SK-N-SH (cell line): ENCODE results near the gene NUP188. TPM values are rescaled to one million over a fixed set of nuclear protein-coding genes. Genes with fewer than 3 reads are reported as not detected.

Experiments used
- CTCF ChIA-PET: fragments of 300-600, 350-600 bp; formaldehyde crosslinking; extraction: SDS; loops from one replicate; lab custom pipeline; 2021; lab: Yijun Ruan, JAX
- POLR2A ChIA-PET: fragments of 350-600 bp; sonication (Branson Sonifier 250); formaldehyde crosslinking; extraction: SDS; loops from one replicate; lab custom pipeline; 2020; ENCODE audit warnings: antibody characterized with exemption, inconsistent platforms; lab: Yijun Ruan, JAX
- DNase-seq: peaks from one replicate; pipeline ENCODE4 v3.0.0; 2012
- H2AFZ ChIP-seq: fragments of 200-600 bp; sonication (generic); 2 replicates; pipeline ENCODE4 v1.8.1; 2016; ENCODE audit warnings: antibody characterized with exemption, mild to moderate bottlenecking, low read depth
- H3F3A ChIP-seq: fragments of 200-600 bp; sonication (generic); replicated peaks from 2 replicates; pipeline ENCODE3; 2016; ENCODE audit warnings: antibody characterized with exemption, mild to moderate bottlenecking; ENCODE audit not compliant: insufficient read depth
- H3K27ac ChIP-seq, 2 experiments: fragments of 200-500 bp in 1 of 2; fragments of 200-600 bp in 1 of 2; sonication (Bioruptor generic) in 1 of 2; sonication (generic), shearing (Covaris generic) in 1 of 2; 2 replicates each; pipeline versions ENCODE4 v1.5.1 to v1.6.1; 2014 to 2016; ENCODE audit warnings: low read depth in 2 of 2, inconsistent platforms in 1 of 2, low read length in 1 of 2, mild to moderate bottlenecking in 1 of 2, mixed read lengths in 1 of 2
- H3K27me3 ChIP-seq: fragments of 200-600 bp; sonication (generic), shearing (Covaris generic); 2 replicates; pipeline ENCODE4 v1.6.1; 2016; ENCODE audit warnings: mixed run types; ENCODE audit not compliant: insufficient read depth
- H3K36me3 ChIP-seq, 2 experiments: fragments of 200-500 bp in 1 of 2; fragments of 200-600 bp in 1 of 2; sonication (Bioruptor generic) in 1 of 2; sonication (generic) in 1 of 2; replicated peaks in 1 of 2; 2 replicates each; pipeline versions ENCODE3 to v1.5.1; 2014 to 2016; ENCODE audit warnings: low read length in 1 of 2, mild to moderate bottlenecking in 1 of 2; ENCODE audit not compliant: insufficient read depth in 2 of 2, control insufficient read depth in 1 of 2
- H3K4me1 ChIP-seq, 2 experiments: fragments of 200-500 bp in 1 of 2; fragments of 200-600 bp in 1 of 2; sonication (Bioruptor generic) in 1 of 2; sonication (generic), shearing (Covaris generic) in 1 of 2; 2 replicates each; pipeline versions ENCODE4 v1.5.1 to v1.6.1; 2014 to 2016; ENCODE audit warnings: low read depth in 1 of 2, low read length in 1 of 2, mixed run types in 1 of 2; ENCODE audit not compliant: insufficient read depth in 2 of 2, control insufficient read depth in 1 of 2
- H3K4me2 ChIP-seq: fragments of 200-600 bp; sonication (generic), shearing (Covaris generic); 2 replicates; pipeline ENCODE4 v1.6.1; 2017; ENCODE audit warnings: mixed run types
- H3K4me3 ChIP-seq, 2 experiments: fragments of 200-500 bp in 1 of 2; fragments of 200-600 bp in 1 of 2; sonication (Bioruptor generic) in 1 of 2; sonication (generic), shearing (Covaris generic) in 1 of 2; 2 replicates each; pipeline versions ENCODE4 v1.5.1 to v1.8.1; 2014 to 2016; ENCODE audit warnings: low read depth in 2 of 2, inconsistent platforms in 1 of 2, low read length in 1 of 2, mild to moderate bottlenecking in 1 of 2, mixed read lengths in 1 of 2, moderate library complexity in 1 of 2
- H3K79me2 ChIP-seq: fragments of 200-600 bp; sonication (generic); 2 replicates; pipeline ENCODE4 v1.8.1; 2017; ENCODE audit warnings: mild to moderate bottlenecking; ENCODE audit not compliant: insufficient read depth
- H3K9ac ChIP-seq: fragments of 200-600 bp; sonication (generic); 2 replicates; pipeline ENCODE4 v1.6.1; 2017; ENCODE audit warnings: mixed run types
- H3K9me2 ChIP-seq: fragments of 200-600 bp; sonication (generic); 2 replicates; pipeline ENCODE4 v1.6.1; 2017; ENCODE audit warnings: mixed run types
- H3K9me3 ChIP-seq: fragments of 200-600 bp; sonication (generic); 2 replicates; pipeline ENCODE4 v1.6.1; 2017; ENCODE audit warnings: mixed run types, mild to moderate bottlenecking, moderate library complexity
- H4K20me1 ChIP-seq: fragments of 200-600 bp; sonication (generic); 2 replicates; pipeline ENCODE4 v1.6.1; 2017; ENCODE audit warnings: mild to moderate bottlenecking, mixed run types; ENCODE audit not compliant: insufficient read depth
- JUND ChIP-seq: IDR thresholded peaks from 2 replicates; pipeline ENCODE4 v1.4.0; 2012
- RAD21 ChIP-seq: IDR thresholded peaks from 2 replicates; pipeline ENCODE4 v1.6.1; 2012; ENCODE audit warnings: mild to moderate bottlenecking, low read length
- REST ChIP-seq: IDR thresholded peaks from 2 replicates; pipeline ENCODE4 v1.6.1; 2012; ENCODE audit warnings: mild to moderate bottlenecking, low read depth, low read length, moderate library complexity
- RXRA ChIP-seq: IDR thresholded peaks from 2 replicates; pipeline ENCODE4 v1.4.0; 2012; ENCODE audit warnings: low read depth, mild to moderate bottlenecking, borderline replicate concordance
- TEAD4 ChIP-seq: IDR thresholded peaks from 2 replicates; pipeline ENCODE4 v1.4.0; 2012; ENCODE audit warnings: mild to moderate bottlenecking, borderline replicate concordance; ENCODE audit not compliant: insufficient read depth
- USF2 ChIP-seq: fragments of 150-350 bp; IDR thresholded peaks from 2 replicates; pipeline ENCODE4 v1.6.1; 2017; ENCODE audit warnings: antibody characterized with exemption, low read length, low read depth, borderline replicate concordance
- WGBS: methylation state at CpG from one replicate; pipeline ENCODE4 v1.1.6; 2017; ENCODE audit warnings: low lambda C conversion rate; 5-methylcytosine and 5-hydroxymethylcytosine counted together
- polyA plus RNA-seq, 3 experiments: library from polyadenylated mRNA; depleted of rRNA; stranded (reverse); fragments of >200 nt; gene quantifications; 2 replicates each; pipeline ENCODE4 v1.2.3, GENCODE V29; 2012

NUP188 gene
- polyA plus RNA-seq, 1 of the 3 experiments (the other 2 are of a cell fraction), result 49.5 TPM

GRCh38 chr9:128937310-128938165, 10.0 kb upstream of the NUP188 start (continued):
- TF ChIP-seq REST, result no peak

GRCh38 chr9:128940271-128940921, 7.1 kb upstream of the NUP188 start:
- peaks cover 0 to 7% of the 10 kb centered on the region in 2 experiments for H3K36me3 ChIP-seq
- TF ChIP-seq TEAD4 (no peak), REST (no peak), RAD21 (no peak), RXRA (peak; percentile 40; the same call in 1 of the 2 replicates), JUND (no peak), USF2 (no peak)
- TF ChIP-seq, all 33 proteins: peak for 1
- Histone ChIP-seq H3K4me2 (no peak overlapping the region; the same call in 1 of the 2 replicates), H3K27me3 (no peaks in the 10 kb centered on the region), H3K9ac (no peak overlapping the region), H3K4me1 (peaks cover 6 to 15% of the 10 kb centered on the region in 2 experiments; a peak in 2 of 4 replicates), H2AFZ (0 out of 2 replicates have a peak overlapping the region, but pooled peaks have one; percentile 8), H3K27ac (no peak overlapping the region; a peak in 1 of 4 replicates), H3K4me3 (no peak overlapping the region), H3K9me2 (no peaks in the 10 kb centered on the region), H3K9me3 (no peaks in the 10 kb centered on the region), H3K79me2 (peaks cover 3% of the 10 kb centered on the region), H3F3A (no peaks in the 10 kb centered on the region), H4K20me1 (no peaks in the 10 kb centered on the region)
- ChIA-PET POLR2A (no interaction called here), CTCF (no interaction called here)
- WGBS, result 62% methylated on average over 9 of the region's 15 CpGs
- DNase-seq, result peak; percentile 66
